GM12801 (cell line): ENCODE measurements around the gene POU2F2.

Experiments
- CTCF ChIP-seq: IDR thresholded peaks from one replicate; pipeline ENCODE4 v1.5.1; 2011; ENCODE audit warnings: control low read depth; ENCODE audit not compliant: insufficient read length; ENCODE audit errors: extremely low read depth

Gene POU2F2

GRCh38 chr19:42122691-42123607, 9.3 kb downstream of the POU2F2 start:
- no peak for TF ChIP-seq CTCF

- no peak for TF ChIP-seq CTCF
Observed at GRCh38 chr19:42121656-42122069, 10.6 kb downstream of the POU2F2 start.

- TF ChIP-seq CTCF = no peak
Observed at GRCh38 chr19:42121036-42121621, 11.1 kb downstream of the POU2F2 start.

- no peak for TF ChIP-seq CTCF
Observed at GRCh38 chr19:42120276-42120980, 11.8 kb downstream of the POU2F2 start.

- no peak for TF ChIP-seq CTCF
Observed at GRCh38 chr19:42117076-42117475, 15.2 kb downstream of the POU2F2 start.

GRCh38 chr19:42116308-42117075, 15.8 kb downstream of the POU2F2 start:
- TF ChIP-seq CTCF = no peak
